Suprapubic skin (tissue), 4 donors: ENCODE results near the gene ATXN10. TPM values are rescaled to one million over a fixed set of nuclear protein-coding genes. Genes with fewer than 3 reads are reported as not detected.

Experiments
- DNase-seq, 2 donors: peaks; one replicate each; pipeline ENCODE4 v3.0.0-alpha.2; 2019; ENCODE audit warnings: low spot score in 2 of 2
- H3K27ac ChIP-seq: fragments of 200-600 bp; sonication (generic); one replicate; pipeline ENCODE4 v1.5.1; 2019
- H3K27me3 ChIP-seq: fragments of 200-600 bp; sonication (generic); one replicate; pipeline ENCODE4 v1.5.1; 2019
- H3K36me3 ChIP-seq: fragments of 200-600 bp; sonication (generic); one replicate; pipeline ENCODE4 v1.5.1; 2019
- H3K4me1 ChIP-seq: fragments of 200-600 bp; sonication (generic); one replicate; pipeline ENCODE4 v1.5.1; 2019
- H3K4me3 ChIP-seq: fragments of 200-600 bp; sonication (generic); one replicate; pipeline ENCODE4 v1.5.1; 2019; ENCODE audit warnings: mild to moderate bottlenecking
- H3K9me3 ChIP-seq: fragments of 200-600 bp; sonication (generic); one replicate; pipeline ENCODE4 v1.5.1; 2019
- CTCF ChIP-seq, 2 donors: fragments of 200-600 bp in 1 of 2; fragments of 450-650 bp in 1 of 2; sonication (generic) in 1 of 2; IDR thresholded peaks; one replicate each; pipeline ENCODE4 v1.5.1; 2016 to 2019; ENCODE audit warnings: antibody characterized with exemption in 2 of 2, mild to moderate bottlenecking in 1 of 2, moderate library complexity in 1 of 2
- EP300 ChIP-seq: sonication (generic); formaldehyde crosslinking; IDR thresholded peaks from one replicate; pipeline ENCODE4 v1.6.1; 2017; ENCODE audit warnings: antibody characterized with exemption
- POLR2A ChIP-seq, 2 donors: fragments of 450-650 bp; IDR thresholded peaks; one replicate each; pipeline ENCODE4 v1.6.1; 2017; ENCODE audit warnings: antibody characterized with exemption in 2 of 2, mild to moderate bottlenecking in 2 of 2, moderate library complexity in 2 of 2
- POLR2AphosphoS5 ChIP-seq, 3 donors: sonication (generic); formaldehyde crosslinking; IDR thresholded peaks; one replicate each; pipeline ENCODE4 v1.6.1; 2017; ENCODE audit warnings: antibody characterized with exemption in 3 of 3
- WGBS: methylation state at CpG from one replicate; pipeline ENCODE4 v1.1.5; 2018; 5-methylcytosine and 5-hydroxymethylcytosine counted together
- total RNA-seq, 4 donors: library from RNA; depleted of rRNA; stranded (reverse); fragments of >200 nt; gene quantifications; one replicate each; pipeline ENCODE4 v1.1.0, GENCODE V29; 2016

The ATXN10 gene
- total RNA-seq, 4 donors from 2014 or later: 63.2 to 79.0 (median 68.8) TPM

DNA sequence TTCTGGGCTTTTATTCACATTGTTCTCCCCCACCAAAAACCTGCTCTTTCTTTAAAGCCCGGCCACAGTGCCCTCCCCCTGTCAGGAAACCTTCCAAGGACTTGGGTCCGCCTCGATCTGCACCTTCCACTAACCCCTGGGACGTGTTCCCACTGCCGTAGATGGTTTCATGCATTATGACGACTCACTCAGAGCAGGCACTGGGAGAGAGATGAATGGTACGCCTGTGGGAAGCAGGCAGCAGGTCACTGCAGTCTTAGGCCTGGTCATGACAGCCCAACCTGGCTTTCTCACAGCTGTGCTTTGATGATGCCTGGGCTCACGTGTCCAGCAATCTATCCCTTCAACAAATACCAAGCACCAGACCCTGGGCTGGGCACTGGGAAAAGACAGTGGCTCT lies 189.6 kb downstream of the ATXN10 start:
- peaks cover 16% of the 10 kb centered on the region for H3K27me3 ChIP-seq
- no peak overlapping the region for H3K4me3 ChIP-seq
- no peaks in the 10 kb centered on the region for H3K9me3 ChIP-seq
- no peak overlapping the region for H3K27ac ChIP-seq
- H3K4me1 ChIP-seq: peaks cover 24% of the 10 kb centered on the region
- H3K36me3 ChIP-seq: peaks cover 22% of the 10 kb centered on the region
- WGBS: 85% methylated on average over 8 of the region's 8 CpGs
- no peak for TF ChIP-seq CTCF (IDR thresholded peaks at IDR 0.05)
- no peak for TF ChIP-seq EP300
- no peak for TF ChIP-seq POLR2A (IDR thresholded peaks at IDR 0.05)
- TF ChIP-seq POLR2AphosphoS5 (IDR thresholded peaks at IDR 0.05): no peak
- DNase-seq: peak in 1 of 2 donors; percentile 49

GRCh38 chr22:45863981-45864751 lies 192.5 kb downstream of the ATXN10 start:
- WGBS: 20% methylated on average over 19 of the region's 19 CpGs
- no peak overlapping the region for H3K4me3 ChIP-seq
- peak; percentile 70 to 91 for TF ChIP-seq CTCF (IDR thresholded peaks at IDR 0.05)
- no peak for TF ChIP-seq POLR2AphosphoS5 (IDR thresholded peaks at IDR 0.05)
- H3K9me3 ChIP-seq: no peaks in the 10 kb centered on the region
- peak; percentile 70 to 71 for DNase-seq
- H3K36me3 ChIP-seq: peaks cover 4% of the 10 kb centered on the region
- peaks cover 47% of the 10 kb centered on the region for H3K4me1 ChIP-seq
- H3K27ac ChIP-seq: peak overlapping the region; percentile 5
- peaks cover 36% of the 10 kb centered on the region for H3K27me3 ChIP-seq

GRCh38 chr22:45864959-45865476 lies 193.4 kb downstream of the ATXN10 start:
- Histone ChIP-seq H3K36me3 (no peaks in the 10 kb centered on the region), H3K27me3 (peaks cover 36% of the 10 kb centered on the region), H3K4me3 (no peak overlapping the region), H3K4me1 (peaks cover 47% of the 10 kb centered on the region), H3K9me3 (no peaks in the 10 kb centered on the region), H3K27ac (peak overlapping the region; percentile 5)
- no peak for TF ChIP-seq POLR2A (IDR thresholded peaks at IDR 0.05)
- TF ChIP-seq CTCF (IDR thresholded peaks at IDR 0.05): no peak
- no peak for TF ChIP-seq EP300
- TF ChIP-seq POLR2AphosphoS5 (IDR thresholded peaks at IDR 0.05): no peak
- 41% methylated on average over 9 of the region's 11 CpGs for WGBS
- peak in 1 of 2 donors; percentile 36 for DNase-seq

DNA sequence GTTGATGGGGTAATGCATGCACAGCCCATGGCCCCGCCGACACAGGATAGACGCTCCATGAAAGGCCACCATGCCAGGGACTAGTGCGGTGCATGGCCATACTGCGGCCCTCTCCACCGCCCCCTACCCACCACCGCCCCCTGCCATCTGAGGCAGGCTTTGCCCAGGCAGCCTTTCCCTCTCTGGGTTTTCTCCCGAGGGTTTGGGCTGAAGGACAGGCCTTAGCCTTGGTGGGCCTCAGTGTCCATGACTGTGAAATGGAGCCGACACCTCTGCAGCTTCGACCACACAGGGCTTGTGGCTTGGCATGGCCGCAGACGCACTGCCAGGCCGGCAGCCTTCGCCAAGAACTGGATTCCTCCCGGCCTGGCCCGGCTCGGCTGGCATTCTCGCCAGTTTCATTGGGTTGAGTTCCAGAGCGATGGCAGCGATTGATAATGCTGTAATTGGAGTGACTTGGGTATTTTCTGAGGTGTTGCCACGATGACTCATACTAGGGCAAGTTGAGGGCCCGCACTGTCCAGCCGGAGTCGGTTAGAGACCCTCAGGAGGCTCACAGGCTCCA lies 194.0 kb downstream of the ATXN10 start:
- peaks cover 47% of the 10 kb centered on the region for H3K4me1 ChIP-seq
- no peaks in the 10 kb centered on the region for H3K36me3 ChIP-seq
- TF ChIP-seq EP300: no peak
- TF ChIP-seq POLR2A (IDR thresholded peaks at IDR 0.05): no peak
- no peak for TF ChIP-seq POLR2AphosphoS5 (IDR thresholded peaks at IDR 0.05)
- no peak for TF ChIP-seq CTCF (IDR thresholded peaks at IDR 0.05)
- no peaks in the 10 kb centered on the region for H3K9me3 ChIP-seq
- DNase-seq: peak in 1 of 2 donors; percentile 59
- no peak overlapping the region for H3K4me3 ChIP-seq
- peak overlapping the region; percentile 5 for H3K27ac ChIP-seq
- no CpG with 5 or more reads among the region's 24 CpGs for WGBS
- H3K27me3 ChIP-seq: peaks cover 36% of the 10 kb centered on the region

GRCh38 chr22:45866126-45866645 lies 194.6 kb downstream of the ATXN10 start:
- WGBS: 33% methylated on average over 22 of the region's 37 CpGs
- no peaks in the 10 kb centered on the region for H3K36me3 ChIP-seq
- H3K27ac ChIP-seq: peak overlapping the region; percentile 19
- H3K4me3 ChIP-seq: peak overlapping the region; percentile 44
- peak in 1 of 2 donors; percentile 59 for DNase-seq
- H3K27me3 ChIP-seq: peaks cover 36% of the 10 kb centered on the region
- H3K4me1 ChIP-seq: peaks cover 47% of the 10 kb centered on the region
- TF ChIP-seq POLR2AphosphoS5 (IDR thresholded peaks at IDR 0.05) (no peak), POLR2A (IDR thresholded peaks at IDR 0.05) (no peak), EP300 (no peak), CTCF (IDR thresholded peaks at IDR 0.05) (no peak)
- no peaks in the 10 kb centered on the region for H3K9me3 ChIP-seq
